CD4-positive, alpha-beta memory T cell (primary cell): Measurements from ENCODE around the gene ZIM2. TPM values are rescaled to one million over a fixed set of nuclear protein-coding genes. Genes with fewer than 3 reads are reported as not detected.
A peak's percentile ranks its signal among the peaks of the same experiment; 100 is the strongest.

Experiments
- CTCF ChIA-PET: fragments of 350-600 bp; sonication (Branson Sonifier 250); formaldehyde crosslinking; loops from one replicate; lab custom pipeline; 2021; ENCODE audit warnings: inconsistent platforms; ENCODE audit not compliant: partially characterized antibody; lab: Charles Lee
- POLR2A ChIA-PET: fragments of 350-600 bp; sonication (Branson Sonifier 250); formaldehyde crosslinking; loops from one replicate; lab custom pipeline; 2021; ENCODE audit not compliant: partially characterized antibody; lab: Charles Lee
- DNase-seq, 5 donors: peaks; one replicate each; pipeline versions ENCODE4 v3.0.0 to v3.0.0-alpha.2; 2020 to 2022; ENCODE audit warnings: mixed read lengths in 1 of 5
- H3K27ac ChIP-seq: one replicate; pipeline ENCODE4 v1.7.0; 2013; ENCODE audit warnings: low read depth, low read length
- H3K27me3 ChIP-seq: 2 replicates; pipeline ENCODE4 v1.7.0; 2013; ENCODE audit warnings: mild to moderate bottlenecking, low read length, moderate library complexity; ENCODE audit not compliant: insufficient read depth
- H3K36me3 ChIP-seq: 2 replicates; pipeline ENCODE4 v1.7.0; 2013; ENCODE audit warnings: mild to moderate bottlenecking, low read length, moderate library complexity; ENCODE audit not compliant: insufficient read depth
- H3K4me1 ChIP-seq: 2 replicates; pipeline ENCODE4 v1.7.0; 2013; ENCODE audit warnings: mild to moderate bottlenecking, low read length, moderate library complexity; ENCODE audit not compliant: insufficient read depth
- H3K4me3 ChIP-seq, 2 donors: one replicate each; pipeline ENCODE4 v1.7.0; 2013; ENCODE audit warnings: low read length in 2 of 2, mild to moderate bottlenecking in 1 of 2
- H3K9me3 ChIP-seq, 2 donors: one replicate each; pipeline ENCODE4 v1.7.0; 2013; ENCODE audit warnings: low read length in 2 of 2, control low read depth in 1 of 2; ENCODE audit not compliant: control insufficient read depth in 1 of 2
- H3K27ac Mint-ChIP-seq, 7 donors: one replicate each; pipeline ENCODE4 v1.8.0; 2020 to 2021; ENCODE audit warnings: mixed read lengths in 7 of 7, mild to moderate bottlenecking in 6 of 7, inconsistent platforms in 3 of 7, moderate library complexity in 3 of 7
- H3K27me3 Mint-ChIP-seq, 2 donors: one replicate each; pipeline ENCODE4 v1.8.0; 2020 to 2021; ENCODE audit warnings: mixed read lengths in 2 of 2
- H3K36me3 Mint-ChIP-seq, 2 donors: one replicate each; pipeline ENCODE4 v1.8.0; 2020 to 2021; ENCODE audit warnings: mixed read lengths in 2 of 2, inconsistent platforms in 1 of 2, mild to moderate bottlenecking in 1 of 2
- H3K4me1 Mint-ChIP-seq, 4 donors: one replicate each; pipeline ENCODE4 v1.8.0; 2020 to 2021; ENCODE audit warnings: mixed read lengths in 4 of 4, mild to moderate bottlenecking in 1 of 4
- H3K4me3 Mint-ChIP-seq, 8 donors: one replicate each; pipeline ENCODE4 v1.8.0; 2020 to 2021; ENCODE audit warnings: mixed read lengths in 8 of 8, mild to moderate bottlenecking in 7 of 8, moderate library complexity in 6 of 8, inconsistent platforms in 3 of 8
- H3K9me3 Mint-ChIP-seq, 8 donors: one replicate each; pipeline ENCODE4 v1.8.0; 2020 to 2021; ENCODE audit warnings: mixed read lengths in 8 of 8, mild to moderate bottlenecking in 5 of 8, inconsistent platforms in 3 of 8, moderate library complexity in 1 of 8
- intact Hi-C: fragments of 100-400 bp; cut with micrococcal nuclease; formaldehyde crosslinking; loops from one replicate; pipeline ENCODE4 v1.15.1; 2023
- polyA plus RNA-seq, 2 donors: library from polyadenylated mRNA; unstranded; fragments of 300-500 nt; fragmentation: Illumina TruSeq; gene quantifications; one replicate each; pipeline ENCODE4 v1.2.3, GENCODE V29; 2021
- total RNA-seq, 2 experiments: library from RNA; stranded (reverse); gene quantifications; one replicate each; pipeline ENCODE4 v1.2.3, GENCODE V29; 2021

ZIM2 gene
- total RNA-seq (not detected), polyA plus RNA-seq (not detected)

DNA sequence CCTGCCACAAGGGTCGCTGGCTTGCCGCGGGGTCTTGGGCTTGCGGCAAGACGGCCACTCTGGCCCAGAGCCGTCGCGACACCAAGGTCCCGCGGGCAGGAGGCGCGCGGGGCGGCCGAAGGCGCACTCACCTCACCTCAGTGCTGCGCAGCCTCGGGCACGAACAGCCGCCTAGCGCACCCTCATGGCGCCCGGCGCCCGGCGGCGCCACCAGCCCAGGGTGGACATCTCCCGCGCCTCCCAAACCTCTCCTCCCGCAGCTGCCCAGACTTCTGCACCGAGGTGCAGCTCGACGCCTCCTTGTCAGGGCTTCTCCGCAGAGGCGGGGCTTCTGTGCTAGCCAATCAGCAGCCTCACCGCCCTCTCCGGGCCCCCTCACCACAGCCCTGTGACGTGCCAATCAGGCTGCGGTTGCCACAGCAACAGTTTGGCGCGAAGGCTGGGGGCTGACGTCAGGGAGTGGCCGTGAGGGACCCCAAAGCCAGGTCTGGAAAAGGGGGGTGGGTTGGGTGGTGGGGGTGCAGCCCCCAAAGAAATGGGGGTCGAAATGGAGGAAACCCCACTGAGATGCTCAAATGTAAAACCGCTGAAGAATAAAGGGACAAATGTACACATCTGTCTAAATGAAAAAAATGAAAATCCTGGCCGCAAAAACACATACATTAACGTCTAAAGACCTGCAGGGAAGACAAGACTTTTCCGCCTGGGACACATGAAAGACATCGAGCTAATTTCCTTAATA is at the start of gene ZIM2, which contains the start of gene PEG3:
ZIM2 (minus strand) TSS at position 276 of the 742 bp plus-strand sequence. CDS start 16,449 bp downstream, outside the sequence.
PEG3 (minus strand) TSS at position 276 of the 742 bp plus-strand sequence. CDS start 16,071 bp downstream, outside the sequence.
- Mint-ChIP-seq H3K4me3 (peak within 1 kb of the TSS in 2 of 8 donors; percentile 3 to 21), H3K27me3 (no peaks in the 10 kb centered on the region), H3K9me3 (peaks cover 0 to 52% (median 41%) of the 10 kb centered on the region in 8 donors), H3K27ac (no peak within 1 kb of the TSS), H3K36me3 (peaks cover 10 to 16% of the 10 kb centered on the region in 2 donors), H3K4me1 (peaks cover 0 to 3% (median under 1%) of the 10 kb centered on the region in 4 donors)
- Histone ChIP-seq H3K27ac (no peak within 1 kb of the TSS), H3K4me1 (no peaks in the 10 kb centered on the region), H3K27me3 (no peaks in the 10 kb centered on the region), H3K4me3 (no peak within 1 kb of the TSS), H3K36me3 (no peaks in the 10 kb centered on the region), H3K9me3 (no peaks in the 10 kb centered on the region)
- intact Hi-C loops: no loop called here
- CTCF ChIA-PET: no interaction called here
- POLR2A ChIA-PET: no interaction called here
- no peak for DNase-seq

DNA sequence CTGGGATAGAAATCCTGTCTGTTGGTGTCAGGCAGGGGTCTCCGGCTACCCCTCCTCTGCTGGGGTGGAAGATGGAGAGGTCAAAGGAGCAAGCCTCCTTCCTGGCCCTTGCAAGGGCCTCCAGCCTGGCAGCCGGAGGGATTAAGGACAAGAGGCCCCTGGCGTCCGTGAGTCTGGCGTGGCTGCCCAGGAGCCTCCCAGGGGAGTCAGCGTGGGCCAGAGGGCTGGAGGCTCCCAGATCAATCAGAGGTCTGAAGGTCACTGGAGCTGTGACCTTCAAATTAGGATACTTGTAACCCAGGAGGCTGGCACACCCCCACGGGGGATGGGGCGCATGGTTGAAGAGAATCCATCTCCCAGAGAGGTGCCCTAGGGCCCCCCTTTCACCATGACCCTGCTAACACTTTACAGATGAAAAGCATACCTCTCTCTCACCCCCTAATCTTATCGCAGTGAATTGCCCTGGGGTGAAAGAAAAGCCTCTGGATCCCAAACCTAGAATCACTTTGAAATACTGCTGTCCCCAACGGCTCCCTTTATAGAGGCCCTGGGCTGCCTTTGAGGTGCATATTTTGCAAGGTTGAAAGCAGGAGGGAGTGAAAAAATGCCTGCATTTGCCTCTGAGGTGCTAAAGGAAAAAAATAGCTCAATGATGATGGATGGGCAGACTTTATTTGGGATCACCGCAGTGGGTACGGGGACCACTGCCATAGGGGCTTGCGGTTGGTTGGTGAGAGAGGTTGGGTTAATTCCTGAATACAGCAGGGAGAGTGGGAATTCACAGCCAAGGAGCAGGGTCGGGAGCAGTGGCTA is 44.9 kb upstream of the ZIM2 start:
- peaks cover 0 to 5% of the 10 kb centered on the region in 2 donors for H3K36me3 Mint-ChIP-seq
- intact Hi-C loops: no loop called here
- CTCF ChIA-PET: no interaction called here
- Histone ChIP-seq H3K36me3 (no peaks in the 10 kb centered on the region), H3K27me3 (no peaks in the 10 kb centered on the region), H3K4me1 (no peaks in the 10 kb centered on the region), H3K4me3 (no peak overlapping the region), H3K9me3 (peaks cover 0 to 5% of the 10 kb centered on the region in 2 donors), H3K27ac (no peak overlapping the region)
- H3K4me3 Mint-ChIP-seq: no peak overlapping the region
- no peaks in the 10 kb centered on the region for H3K4me1 Mint-ChIP-seq
- DNase-seq: no peak
- POLR2A ChIA-PET: no interaction called here
- H3K27ac Mint-ChIP-seq: no peak overlapping the region
- no peaks in the 10 kb centered on the region for H3K27me3 Mint-ChIP-seq
- peaks cover 3 to 70% (median 41%) of the 10 kb centered on the region in 8 donors for H3K9me3 Mint-ChIP-seq

DNA sequence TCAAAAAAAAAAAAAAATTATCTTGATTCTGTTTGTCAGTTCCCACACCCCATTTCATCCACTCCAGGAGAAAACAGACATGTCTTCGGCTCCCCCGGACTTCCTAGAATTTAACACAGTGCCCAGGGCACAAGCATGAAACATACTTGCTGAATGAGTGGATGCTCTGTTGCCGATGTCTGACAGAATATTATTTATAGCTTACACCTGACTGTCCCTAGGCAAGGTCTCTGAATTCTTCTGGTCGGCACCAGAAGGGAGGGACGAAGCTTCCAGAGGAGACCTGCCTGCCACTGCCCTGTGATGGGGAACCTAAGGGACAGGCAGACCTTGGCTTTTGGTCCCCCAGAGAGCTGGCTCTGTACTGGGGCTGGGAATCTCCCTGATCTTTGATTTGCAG is 43.9 kb upstream of the ZIM2 start:
- H3K27me3 ChIP-seq: no peaks in the 10 kb centered on the region
- Mint-ChIP-seq H3K27me3 (no peaks in the 10 kb centered on the region), H3K27ac (no peak overlapping the region), H3K4me3 (no peak overlapping the region), H3K4me1 (no peaks in the 10 kb centered on the region), H3K9me3 (peaks cover 3 to 66% (median 41%) of the 10 kb centered on the region in 8 donors), H3K36me3 (peaks cover 0 to 5% of the 10 kb centered on the region in 2 donors)
- CTCF ChIA-PET: no interaction called here
- DNase-seq: no peak
- intact Hi-C loops: no loop called here
- no peak overlapping the region for H3K27ac ChIP-seq
- H3K4me1 ChIP-seq: no peaks in the 10 kb centered on the region
- H3K9me3 ChIP-seq: peaks cover 0 to 5% of the 10 kb centered on the region in 2 donors
- no peaks in the 10 kb centered on the region for H3K36me3 ChIP-seq
- no peak overlapping the region for H3K4me3 ChIP-seq
- POLR2A ChIA-PET: no interaction called here

DNA sequence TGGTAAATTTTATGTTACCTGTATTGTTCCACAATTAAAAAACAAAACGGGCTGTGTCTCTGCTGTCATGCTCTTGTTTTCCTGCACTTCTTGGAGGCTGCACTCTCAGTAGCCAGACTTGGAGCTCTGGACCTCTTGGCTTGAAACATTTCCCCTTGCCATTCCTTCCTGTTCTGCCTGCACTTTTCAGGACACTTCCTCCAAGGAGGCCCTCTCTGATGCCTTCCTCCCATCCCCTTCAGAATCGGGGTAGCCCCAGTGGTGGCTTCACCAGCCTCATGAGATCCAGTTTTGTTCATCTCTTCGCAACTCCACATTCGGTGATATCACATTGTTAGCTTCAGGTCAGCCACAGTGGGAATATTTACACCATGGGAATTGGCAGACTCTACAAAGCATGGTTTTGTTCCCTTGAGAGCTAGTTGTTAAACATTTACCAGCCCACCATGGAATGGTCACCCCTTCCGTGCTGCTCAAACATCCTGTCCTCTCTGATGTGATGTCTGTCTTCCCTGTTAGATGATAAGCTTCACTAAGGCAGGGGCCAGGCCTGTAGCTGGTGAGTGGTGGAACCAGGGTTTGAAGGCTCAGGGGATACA is 40.2 kb upstream of the ZIM2 start:
- DNase-seq: no peak
- H3K27me3 Mint-ChIP-seq: no peaks in the 10 kb centered on the region
- H3K4me3 Mint-ChIP-seq: peak overlapping the region in 1 of 8 donors; percentile 32
- H3K36me3 Mint-ChIP-seq: peaks cover 0 to 3% of the 10 kb centered on the region in 2 donors
- peaks cover 0 to 60% (median 38%) of the 10 kb centered on the region in 8 donors for H3K9me3 Mint-ChIP-seq
- intact Hi-C loops: no loop called here
- no peaks in the 10 kb centered on the region for H3K4me1 Mint-ChIP-seq
- no peak overlapping the region for H3K27ac ChIP-seq
- H3K27ac Mint-ChIP-seq: peak overlapping the region in 1 of 7 donors; percentile 57
- no peaks in the 10 kb centered on the region for H3K36me3 ChIP-seq
- CTCF ChIA-PET: no interaction called here
- no peaks in the 10 kb centered on the region for H3K4me1 ChIP-seq
- H3K4me3 ChIP-seq: no peak overlapping the region
- no peaks in the 10 kb centered on the region for H3K27me3 ChIP-seq
- POLR2A ChIA-PET: no interaction called here
- no peaks in the 10 kb centered on the region for H3K9me3 ChIP-seq

DNA sequence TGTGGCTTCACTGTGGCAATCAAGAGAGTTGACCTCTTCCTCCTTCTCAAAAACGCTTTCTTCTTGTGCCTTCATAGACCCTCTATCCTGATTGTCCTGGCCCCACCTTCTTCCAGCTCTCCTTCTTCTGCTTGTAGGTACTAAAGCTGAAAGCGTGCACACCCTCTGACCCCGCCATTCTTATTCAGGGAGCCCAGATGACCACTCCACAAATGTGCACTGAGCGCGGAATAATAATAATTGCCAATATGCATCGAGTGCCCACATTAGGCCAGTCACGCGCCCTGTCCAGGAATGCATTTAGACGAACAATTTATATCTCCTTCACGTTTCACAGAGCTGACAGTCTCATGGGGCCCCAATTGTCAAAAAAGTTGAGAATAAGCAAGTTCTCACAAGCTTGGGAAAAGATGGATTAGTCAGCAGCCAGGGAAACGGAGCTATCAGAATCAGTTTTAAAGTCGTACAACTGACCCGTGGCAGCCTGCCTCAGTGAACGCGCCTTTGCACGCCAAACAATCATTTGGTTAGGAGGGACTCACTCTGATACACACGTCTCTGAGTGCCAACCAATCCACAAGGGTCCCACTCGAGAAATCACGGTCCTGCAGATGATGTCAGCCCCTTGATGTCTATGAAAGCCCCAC is 36.7 kb upstream of the ZIM2 start:
- POLR2A ChIA-PET: no interaction called here
- no peak for DNase-seq
- CTCF ChIA-PET: no interaction called here
- no peak overlapping the region for H3K4me3 Mint-ChIP-seq
- Histone ChIP-seq H3K4me1 (no peaks in the 10 kb centered on the region), H3K27ac (no peak overlapping the region), H3K4me3 (no peak overlapping the region), H3K27me3 (no peaks in the 10 kb centered on the region), H3K9me3 (peaks cover 0 to 5% of the 10 kb centered on the region in 2 donors), H3K36me3 (no peaks in the 10 kb centered on the region)
- no peaks in the 10 kb centered on the region for H3K4me1 Mint-ChIP-seq
- intact Hi-C loops: no loop called here
- peaks cover 4 to 8% of the 10 kb centered on the region in 2 donors for H3K36me3 Mint-ChIP-seq
- H3K27ac Mint-ChIP-seq: no peak overlapping the region
- no peaks in the 10 kb centered on the region for H3K27me3 Mint-ChIP-seq
- H3K9me3 Mint-ChIP-seq: peaks cover 2 to 69% (median 46%) of the 10 kb centered on the region in 8 donors

DNA sequence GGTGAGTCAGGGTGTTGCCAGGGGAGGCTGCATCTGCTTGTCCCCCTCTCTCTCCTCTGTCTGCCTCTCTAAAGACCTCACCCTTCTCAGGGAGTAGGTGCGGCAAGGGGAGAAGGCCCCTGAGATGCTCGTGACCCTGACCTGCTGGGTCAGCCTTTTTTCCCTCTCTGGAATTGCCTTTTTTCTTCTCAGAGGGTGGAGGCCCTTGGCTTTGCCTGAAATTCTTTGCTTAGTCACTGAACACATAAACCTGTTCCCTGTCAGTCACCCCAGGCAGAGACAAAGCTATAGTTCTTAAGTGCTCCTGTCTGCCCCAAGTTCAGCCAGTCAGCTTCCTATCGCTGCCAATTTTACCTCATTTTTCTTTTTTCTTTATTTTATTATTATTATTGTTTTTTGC is 35.2 kb upstream of the ZIM2 start:
- Histone ChIP-seq H3K36me3 (no peaks in the 10 kb centered on the region), H3K4me3 (no peak overlapping the region), H3K9me3 (peaks cover 0 to 5% of the 10 kb centered on the region in 2 donors), H3K27me3 (no peaks in the 10 kb centered on the region), H3K27ac (no peak overlapping the region), H3K4me1 (no peaks in the 10 kb centered on the region)
- Mint-ChIP-seq H3K27ac (no peak overlapping the region), H3K27me3 (no peaks in the 10 kb centered on the region), H3K9me3 (peaks cover 4 to 76% (median 52%) of the 10 kb centered on the region in 8 donors), H3K4me3 (no peak overlapping the region), H3K4me1 (no peaks in the 10 kb centered on the region), H3K36me3 (peaks cover 4 to 8% of the 10 kb centered on the region in 2 donors)
- no peak for DNase-seq
- CTCF ChIA-PET: no interaction called here
- POLR2A ChIA-PET: no interaction called here
- intact Hi-C loops: no loop called here
